DND-41 (cell line): ENCODE results near the gene DTNB.

Experiments
- EZH2 ChIP-seq: IDR thresholded peaks from 3 replicates; pipeline ENCODE4 v1.6.1; 2012; ENCODE audit warnings: borderline replicate concordance, low read depth, mild to moderate bottlenecking, moderate library complexity, low read length, inconsistent platforms; ENCODE audit not compliant: severe bottlenecking
- TF ChIP-seq, protein P1 (sequence below): IDR thresholded peaks from 2 replicates; pipeline ENCODE4 v1.5.1; 2012; ENCODE audit warnings: borderline replicate concordance, low read length, moderate library complexity, mild to moderate bottlenecking; ENCODE audit not compliant: poor library complexity, severe bottlenecking; ENCODE audit errors: extremely low read depth

DNA sequence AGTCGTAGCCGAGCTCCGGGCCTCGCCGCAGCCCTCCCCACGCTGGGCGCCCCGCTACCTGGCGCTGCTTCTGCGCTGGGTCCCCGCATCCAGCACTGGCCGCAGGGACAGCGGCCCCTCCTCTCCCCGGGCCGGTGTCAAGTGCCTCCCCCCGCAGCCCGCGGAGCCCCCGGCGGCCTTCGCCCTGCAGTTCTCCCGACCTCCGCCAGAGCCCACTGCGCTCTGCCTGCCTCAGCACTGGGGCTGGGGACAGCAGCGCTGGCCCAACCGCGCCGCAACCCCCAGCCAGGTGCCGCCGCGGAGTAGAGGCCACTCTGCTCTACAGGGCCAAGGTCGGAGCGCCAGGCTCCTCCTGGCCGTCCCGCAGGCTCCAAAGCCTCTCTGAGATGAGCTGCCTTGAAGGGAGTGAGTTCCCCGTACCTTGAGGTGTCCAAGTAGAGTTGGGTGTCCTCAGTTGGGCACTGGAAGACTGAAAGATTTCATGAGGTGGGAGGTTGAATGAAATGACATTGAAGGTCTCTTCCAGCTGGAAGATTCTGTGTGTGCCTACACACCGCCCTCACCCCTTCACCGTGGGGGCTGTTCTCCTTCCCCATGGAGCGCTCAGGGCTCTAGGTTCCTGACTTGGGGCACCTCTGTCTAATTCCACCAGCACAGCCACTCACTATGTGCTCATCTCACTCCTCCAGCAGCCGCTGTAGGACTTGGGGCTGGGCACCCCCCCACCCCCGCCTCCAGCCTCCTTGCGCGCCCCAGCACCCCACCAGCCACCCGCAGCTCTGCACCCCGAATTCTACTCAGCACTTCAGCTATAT, 330.8 kb downstream of the DTNB start:
- TF ChIP-seq, protein P1, sequence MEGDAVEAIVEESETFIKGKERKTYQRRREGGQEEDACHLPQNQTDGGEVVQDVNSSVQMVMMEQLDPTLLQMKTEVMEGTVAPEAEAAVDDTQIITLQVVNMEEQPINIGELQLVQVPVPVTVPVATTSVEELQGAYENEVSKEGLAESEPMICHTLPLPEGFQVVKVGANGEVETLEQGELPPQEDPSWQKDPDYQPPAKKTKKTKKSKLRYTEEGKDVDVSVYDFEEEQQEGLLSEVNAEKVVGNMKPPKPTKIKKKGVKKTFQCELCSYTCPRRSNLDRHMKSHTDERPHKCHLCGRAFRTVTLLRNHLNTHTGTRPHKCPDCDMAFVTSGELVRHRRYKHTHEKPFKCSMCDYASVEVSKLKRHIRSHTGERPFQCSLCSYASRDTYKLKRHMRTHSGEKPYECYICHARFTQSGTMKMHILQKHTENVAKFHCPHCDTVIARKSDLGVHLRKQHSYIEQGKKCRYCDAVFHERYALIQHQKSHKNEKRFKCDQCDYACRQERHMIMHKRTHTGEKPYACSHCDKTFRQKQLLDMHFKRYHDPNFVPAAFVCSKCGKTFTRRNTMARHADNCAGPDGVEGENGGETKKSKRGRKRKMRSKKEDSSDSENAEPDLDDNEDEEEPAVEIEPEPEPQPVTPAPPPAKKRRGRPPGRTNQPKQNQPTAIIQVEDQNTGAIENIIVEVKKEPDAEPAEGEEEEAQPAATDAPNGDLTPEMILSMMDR = peak; percentile 93
- peak; percentile 28 for TF ChIP-seq EZH2
